Measurements from ENCODE around the gene FOXN1. TPM values are rescaled to one million over a fixed set of nuclear protein-coding genes. Genes with fewer than 3 reads are reported as not detected.
A peak's percentile ranks its signal among the peaks of the same experiment; 100 is the strongest.

Gene FOXN1
- total and polyA plus RNA-seq, 10 of the 15 experiments (the other 5 are each of a cell fraction or from before 2014, with no cell fraction given): not detected

GRCh38 chr17:28518132-28518531, 12.0 kb downstream of the FOXN1 start:
- ATAC-seq (peak; percentile 79), DNase-seq (ENCODE audit: low read depth, low spot score) (no peak), FAIRE-seq (no peak)
- H3K27ac ChIP-seq (ENCODE audit: control insufficient read depth, insufficient read depth): no peak overlapping the region
- peaks cover 1% of the 10 kb centered on the region; the same call in 1 of the 3 replicates for H3K9me3 ChIP-seq (replicated peaks; ENCODE audit: control insufficient read depth, insufficient read depth, low read length)
- TF ChIP-seq BCL3 (IDR thresholded peaks at IDR 0.05; ENCODE audit: borderline replicate concordance, insufficient read depth, low read depth, low read length, poor library complexity, severe bottlenecking) (no peak), SUPT20H (IDR thresholded peaks at IDR 0.05; ENCODE audit: borderline replicate concordance, control insufficient read depth, low read depth, low read length) (no peak), BACH1 (IDR thresholded peaks at IDR 0.05; ENCODE audit: borderline replicate concordance) (no peak), ZNF24 (IDR thresholded peaks at IDR 0.05) (no peak), MYC (IDR thresholded peaks at IDR 0.05; ENCODE audit: insufficient read depth, insufficient read length, insufficient replicate concordance, low read length, severe bottlenecking) (no peak), MLLT1 (IDR thresholded peaks at IDR 0.05) (no peak), SPI1 (IDR thresholded peaks at IDR 0.05; ENCODE audit: borderline replicate concordance, insufficient read depth, low read depth, low read length) (peak; percentile 95), FOXM1 (IDR thresholded peaks at IDR 0.05; ENCODE audit: low read depth, low read length) (no peak), CUX1 (IDR thresholded peaks at IDR 0.05; ENCODE audit: insufficient replicate concordance, low read depth, low read length) (no peak)
- no peaks in the 10 kb centered on the region for H3K27me3 ChIP-seq (replicated peaks in 1 of 2; ENCODE audit: control insufficient read depth in 2 of 2, insufficient read depth in 2 of 2, low read length in 1 of 2)
- 39% methylated on average over 6 of the region's 6 CpGs for WGBS (ENCODE audit: insufficient coverage, insufficient replicate concordance, low lambda C conversion rate, missing lambda C conversion rate)
- H3K4me3 ChIP-seq: no peak overlapping the region
- H3K9ac ChIP-seq (ENCODE audit: control insufficient read depth, insufficient read depth, low read length): no peak overlapping the region
- POLR2A ChIA-PET: no interaction called here
- RAD21 ChIA-PET (ENCODE audit: unreplicated experiment): no interaction called here
- CTCF ChIA-PET: no interaction called here
- no peaks in the 10 kb centered on the region for H4K20me1 ChIP-seq (ENCODE audit: control insufficient read depth, insufficient read depth)
- no peaks in the 10 kb centered on the region for H3K36me3 ChIP-seq (ENCODE audit: control insufficient read depth in 2 of 2, insufficient read depth in 2 of 2, low read length in 1 of 2)
- H3K4me1 ChIP-seq (ENCODE audit: control insufficient read depth, insufficient read depth, low read length): peaks cover 9% of the 10 kb centered on the region
- intact Hi-C loops (cut with micrococcal nuclease; ENCODE audit: unreplicated experiment) (no loop called here), in situ Hi-C loops (cut with MboI) (no loop called here)
- no peaks in the 10 kb centered on the region for H3K79me2 ChIP-seq (ENCODE audit: control insufficient read depth, insufficient read depth, low read length)
- SMC1A ChIA-PET (ENCODE audit: uncharacterized antibody, unreplicated experiment): no interaction called here
- no peak overlapping the region for H3K4me2 ChIP-seq (ENCODE audit: control insufficient read depth, insufficient read depth)
- no TSS peak for BruUV-seq (replicated peaks)
- H2AFZ ChIP-seq (ENCODE audit: control insufficient read depth, low read depth, low read length): no peak overlapping the region

All from GM12878 (cell line).